KMS-11 (cell line): Measurements from ENCODE around the gene PEX14.

Experiments
- H2AFZ ChIP-seq: fragments of 200-600 bp; sonication (generic); 2 replicates; pipeline ENCODE4 v1.6.1; 2016; ENCODE audit warnings: antibody characterized with exemption, mixed run types, low read depth
- H3K27ac ChIP-seq: fragments of 200-600 bp; sonication (generic); 2 replicates; pipeline ENCODE4 v1.6.1; 2016; ENCODE audit warnings: mild to moderate bottlenecking, mixed run types
- H3K27me3 ChIP-seq: fragments of 200-600 bp; sonication (generic); 2 replicates; pipeline ENCODE4 v1.6.1; 2017; ENCODE audit warnings: mild to moderate bottlenecking, low read depth, mixed run types, moderate library complexity; ENCODE audit not compliant: insufficient read depth
- H3K36me3 ChIP-seq: fragments of 200-600 bp; sonication (generic); 2 replicates; pipeline ENCODE4 v1.6.1; 2017; ENCODE audit warnings: mild to moderate bottlenecking, mixed run types; ENCODE audit not compliant: insufficient read depth
- H3K4me1 ChIP-seq: fragments of 200-600 bp; sonication (generic); 2 replicates; pipeline ENCODE4 v1.6.1; 2016; ENCODE audit warnings: mild to moderate bottlenecking, low read depth, mixed run types; ENCODE audit not compliant: poor library complexity, severe bottlenecking
- H3K4me2 ChIP-seq: fragments of 200-600 bp; sonication (generic); 2 replicates; pipeline ENCODE4 v1.7.0; 2016; ENCODE audit warnings: mild to moderate bottlenecking, mixed run types
- H3K4me3 ChIP-seq: fragments of 200-600 bp; sonication (generic); IDR thresholded peaks from 2 replicates; pipeline ENCODE4 v1.6.1; 2017; ENCODE audit warnings: low read depth, low read length, mixed read lengths; ENCODE audit not compliant: insufficient read depth
- H3K79me2 ChIP-seq: fragments of 200-600 bp; sonication (generic); 2 replicates; pipeline ENCODE4 v1.6.1; 2016; ENCODE audit warnings: low read depth, mixed run types; ENCODE audit not compliant: insufficient read depth
- H3K9ac ChIP-seq: fragments of 200-600 bp; sonication (generic); 2 replicates; pipeline ENCODE4 v1.6.1; 2016; ENCODE audit warnings: mild to moderate bottlenecking, mixed run types
- H4K20me1 ChIP-seq: fragments of 200-600 bp; sonication (generic); 2 replicates; pipeline ENCODE4 v1.6.1; 2016; ENCODE audit warnings: mild to moderate bottlenecking, mixed run types; ENCODE audit not compliant: insufficient read depth
- CTCF ChIP-seq: fragments of 200-600 bp; sonication (generic); conservative IDR thresholded peaks from 2 replicates; pipeline ENCODE4 v1.6.1; 2017; ENCODE audit warnings: low read depth, mild to moderate bottlenecking, antibody characterized with exemption, low read length, moderate library complexity, mixed read lengths

PEX14 gene

GRCh38 chr1:10597492-10598388, 123.0 kb downstream of the PEX14 start:
- Histone ChIP-seq H2AFZ (no peak overlapping the region), H3K36me3 (no peaks in the 10 kb centered on the region), H3K27ac (no peak overlapping the region), H3K4me2 (no peak overlapping the region), H3K4me3 (no peak overlapping the region), H3K27me3 (no peaks in the 10 kb centered on the region; the same call in 1 of the 2 replicates), H3K9ac (no peak overlapping the region), H4K20me1 (no peaks in the 10 kb centered on the region), H3K4me1 (no peaks in the 10 kb centered on the region), H3K79me2 (no peaks in the 10 kb centered on the region)
- no peak for TF ChIP-seq CTCF

GRCh38 chr1:10598389-10598702, 123.6 kb downstream of the PEX14 start:
- H3K4me1 ChIP-seq, result no peaks in the 10 kb centered on the region
- no peaks in the 10 kb centered on the region for H3K36me3 ChIP-seq
- H3K27ac ChIP-seq, result no peak overlapping the region
- H3K4me3 ChIP-seq, result no peak overlapping the region
- H3K27me3 ChIP-seq, result no peaks in the 10 kb centered on the region; the same call in 1 of the 2 replicates
- no peak overlapping the region for H2AFZ ChIP-seq
- no peaks in the 10 kb centered on the region for H3K79me2 ChIP-seq
- no peak for TF ChIP-seq CTCF
- H3K9ac ChIP-seq, result no peak overlapping the region
- H3K4me2 ChIP-seq, result no peak overlapping the region
- no peaks in the 10 kb centered on the region for H4K20me1 ChIP-seq

GRCh38 chr1:10599194-10599861, 124.6 kb downstream of the PEX14 start:
- H2AFZ ChIP-seq, result no peak overlapping the region
- H3K4me2 ChIP-seq, result no peak overlapping the region
- H3K27me3 ChIP-seq, result no peaks in the 10 kb centered on the region; the same call in 1 of the 2 replicates
- no peaks in the 10 kb centered on the region for H3K36me3 ChIP-seq
- H4K20me1 ChIP-seq, result no peaks in the 10 kb centered on the region
- no peak for TF ChIP-seq CTCF
- no peaks in the 10 kb centered on the region for H3K4me1 ChIP-seq
- no peak overlapping the region for H3K27ac ChIP-seq
- no peak overlapping the region for H3K9ac ChIP-seq
- no peak overlapping the region for H3K4me3 ChIP-seq
- no peaks in the 10 kb centered on the region for H3K79me2 ChIP-seq

GRCh38 chr1:10601342-10602070, 126.8 kb downstream of the PEX14 start:
- no peaks in the 10 kb centered on the region for H3K79me2 ChIP-seq

More at GRCh38 chr1:10601342-10602070, 126.8 kb downstream of the PEX14 start:
- Histone ChIP-seq H4K20me1 (no peaks in the 10 kb centered on the region), H2AFZ (no peak overlapping the region), H3K27ac (no peak overlapping the region), H3K4me1 (no peaks in the 10 kb centered on the region), H3K4me2 (no peak overlapping the region), H3K36me3 (no peaks in the 10 kb centered on the region), H3K9ac (no peak overlapping the region), H3K4me3 (no peak overlapping the region), H3K27me3 (no peaks in the 10 kb centered on the region; the same call in 1 of the 2 replicates)
- no peak for TF ChIP-seq CTCF
